ENCODE results near the gene ACAA2.

GRCh38 chr18:49817947-49818346 lies 4.6 kb upstream of the ACAA2 start:
- no peak for TF ChIP-seq CTCF (IDR thresholded peaks at IDR 0.05)
- no peak for TF ChIP-seq EZH2 (IDR thresholded peaks at IDR 0.05)

Measured in neural progenitor cell (in vitro differentiated cells).